Measurements from ENCODE around the gene CCDC85A.

DNA sequence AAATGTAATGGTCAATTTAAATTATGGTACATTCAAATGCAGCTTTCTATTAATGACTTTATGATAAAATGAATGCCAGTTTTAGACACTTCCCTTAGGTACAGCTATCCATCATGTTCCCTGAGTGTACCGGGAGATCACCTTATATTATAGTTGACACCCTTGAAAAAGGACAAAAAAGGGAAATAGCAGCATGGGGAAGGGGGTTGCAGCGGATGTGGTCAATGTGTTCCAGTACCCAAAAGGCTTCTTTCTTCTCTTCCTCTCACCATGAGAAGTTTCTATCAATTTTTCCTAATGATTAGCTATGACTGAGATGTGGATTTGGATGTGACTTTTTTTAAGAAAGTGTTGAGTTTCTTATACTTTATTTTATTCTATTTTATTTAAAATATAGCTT is 154.4 kb downstream of the CCDC85A start:
- TF ChIP-seq, protein P1, sequence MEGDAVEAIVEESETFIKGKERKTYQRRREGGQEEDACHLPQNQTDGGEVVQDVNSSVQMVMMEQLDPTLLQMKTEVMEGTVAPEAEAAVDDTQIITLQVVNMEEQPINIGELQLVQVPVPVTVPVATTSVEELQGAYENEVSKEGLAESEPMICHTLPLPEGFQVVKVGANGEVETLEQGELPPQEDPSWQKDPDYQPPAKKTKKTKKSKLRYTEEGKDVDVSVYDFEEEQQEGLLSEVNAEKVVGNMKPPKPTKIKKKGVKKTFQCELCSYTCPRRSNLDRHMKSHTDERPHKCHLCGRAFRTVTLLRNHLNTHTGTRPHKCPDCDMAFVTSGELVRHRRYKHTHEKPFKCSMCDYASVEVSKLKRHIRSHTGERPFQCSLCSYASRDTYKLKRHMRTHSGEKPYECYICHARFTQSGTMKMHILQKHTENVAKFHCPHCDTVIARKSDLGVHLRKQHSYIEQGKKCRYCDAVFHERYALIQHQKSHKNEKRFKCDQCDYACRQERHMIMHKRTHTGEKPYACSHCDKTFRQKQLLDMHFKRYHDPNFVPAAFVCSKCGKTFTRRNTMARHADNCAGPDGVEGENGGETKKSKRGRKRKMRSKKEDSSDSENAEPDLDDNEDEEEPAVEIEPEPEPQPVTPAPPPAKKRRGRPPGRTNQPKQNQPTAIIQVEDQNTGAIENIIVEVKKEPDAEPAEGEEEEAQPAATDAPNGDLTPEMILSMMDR (IDR thresholded peaks at IDR 0.05) = no peak
- TF ChIP-seq POLR2A (IDR thresholded peaks at IDR 0.05) = no peak

Measured in esophagus squamous epithelium (tissue), 4 donors.